Prostate gland (tissue), 2 donors: ENCODE results near the gene MVB12B.

Experiments
- CTCF ChIP-seq, 4 experiments: fragments of 200-600 bp in 2 of 4; fragments of 450-650 bp in 2 of 4; sonication (generic) in 2 of 4; IDR thresholded peaks; 1 replicate in 3 of 4; 2 replicates in 1 of 4; pipeline ENCODE4 v1.5.1; 2016 to 2019; ENCODE audit warnings: antibody characterized with exemption in 4 of 4, mild to moderate bottlenecking in 2 of 4, moderate library complexity in 2 of 4
- POLR2A ChIP-seq: fragments of 450-650 bp; IDR thresholded peaks from one replicate; pipeline ENCODE4 v1.6.1; 2016; ENCODE audit warnings: antibody characterized with exemption, mild to moderate bottlenecking

- TF ChIP-seq POLR2A, result no peak
- no peak for TF ChIP-seq CTCF (IDR thresholded peaks at IDR 0.05)
Measured at GRCh38 chr9:126297661-126298060, 29.0 kb upstream of the MVB12B start.
